Rectal smooth muscle tissue (tissue), 1 donor: ENCODE results near the gene NAA16.
"Not testable (repeated sequence)": the region's sequence is repeated elsewhere in the genome, so short reads cannot be mapped to it uniquely, and the experiment has no call there.

ENCODE experiments used
- H3K27ac ChIP-seq: one replicate; pipeline ENCODE4 v1.7.0; 2013; ENCODE audit warnings: low read depth, low read length, inconsistent platforms
- H3K27me3 ChIP-seq: one replicate; pipeline ENCODE4 v1.7.0; 2013; ENCODE audit warnings: low read length; ENCODE audit not compliant: control insufficient read depth, insufficient read depth
- H3K36me3 ChIP-seq: one replicate; pipeline ENCODE4 v1.7.0; 2013; ENCODE audit warnings: low read length; ENCODE audit not compliant: control insufficient read depth, insufficient read depth
- H3K4me1 ChIP-seq: one replicate; pipeline ENCODE4 v1.7.0; 2013; ENCODE audit warnings: low read length; ENCODE audit not compliant: control insufficient read depth, insufficient read depth
- H3K4me3 ChIP-seq: one replicate; pipeline ENCODE4 v1.7.0; 2013; ENCODE audit warnings: low read length
- H3K9ac ChIP-seq: one replicate; pipeline ENCODE4 v1.7.0; 2013; ENCODE audit warnings: low read length

Gene NAA16

DNA sequence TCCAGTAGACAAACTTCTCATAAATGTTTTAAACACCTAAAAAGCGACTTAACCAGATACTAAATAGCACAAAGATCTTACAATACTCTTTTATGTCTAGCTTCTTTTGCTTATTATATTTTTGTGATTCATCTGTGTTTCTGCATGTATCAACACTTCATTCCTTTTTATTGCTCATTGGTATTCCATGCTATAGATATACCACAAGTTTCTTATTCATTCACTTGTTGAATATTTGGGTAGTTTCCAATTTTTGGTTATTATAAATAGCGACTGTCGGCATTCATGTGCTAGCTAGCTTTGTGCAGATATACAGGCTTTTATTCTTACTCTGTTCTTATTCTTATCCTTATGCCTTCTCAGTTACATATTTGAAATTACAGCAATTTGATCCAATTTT is 96.3 kb downstream of the NAA16 start:
- H3K9ac ChIP-seq = no peak overlapping the region
- H3K27me3 ChIP-seq = no peaks in the 10 kb centered on the region
- H3K36me3 ChIP-seq = no peaks in the 10 kb centered on the region
- no peak overlapping the region for H3K4me3 ChIP-seq
- H3K27ac ChIP-seq = no peak overlapping the region
- no peaks in the 10 kb centered on the region for H3K4me1 ChIP-seq

- Histone ChIP-seq H3K27me3 (no peaks in the 10 kb centered on the region), H3K27ac (no peak overlapping the region)
These were observed 97.1 kb downstream of the NAA16 start for GRCh38 chr13:41408121-41408520.

DNA sequence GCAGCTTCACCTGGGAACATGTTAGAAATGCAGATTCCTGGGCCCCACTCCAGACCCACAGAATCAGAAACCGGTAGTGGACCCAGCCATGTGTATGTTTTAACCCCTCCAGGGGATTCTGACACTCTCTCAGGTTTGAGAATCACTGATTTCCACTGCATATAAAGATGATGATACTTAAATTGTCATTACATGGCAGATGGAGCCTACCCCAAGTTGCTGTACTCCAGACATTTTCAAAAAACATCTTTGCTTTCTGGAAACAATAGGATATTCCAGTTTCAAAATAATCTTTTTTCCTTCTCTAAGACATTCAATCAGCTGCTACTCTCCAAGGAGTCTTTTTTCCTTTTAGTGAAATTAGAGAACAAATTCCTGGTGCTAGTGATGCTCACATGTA is 97.7 kb downstream of the NAA16 start:
- Histone ChIP-seq H3K4me1 (no peaks in the 10 kb centered on the region), H3K36me3 (no peaks in the 10 kb centered on the region), H3K27ac (no peak overlapping the region), H3K4me3 (no peak overlapping the region), H3K9ac (no peak overlapping the region), H3K27me3 (no peaks in the 10 kb centered on the region)

More at GRCh38 chr13:41408121-41408520, 97.1 kb downstream of the NAA16 start:
- H3K36me3 ChIP-seq = no peaks in the 10 kb centered on the region
- H3K9ac ChIP-seq = no peak overlapping the region
- no peaks in the 10 kb centered on the region for H3K4me1 ChIP-seq
- no peak overlapping the region for H3K4me3 ChIP-seq

DNA sequence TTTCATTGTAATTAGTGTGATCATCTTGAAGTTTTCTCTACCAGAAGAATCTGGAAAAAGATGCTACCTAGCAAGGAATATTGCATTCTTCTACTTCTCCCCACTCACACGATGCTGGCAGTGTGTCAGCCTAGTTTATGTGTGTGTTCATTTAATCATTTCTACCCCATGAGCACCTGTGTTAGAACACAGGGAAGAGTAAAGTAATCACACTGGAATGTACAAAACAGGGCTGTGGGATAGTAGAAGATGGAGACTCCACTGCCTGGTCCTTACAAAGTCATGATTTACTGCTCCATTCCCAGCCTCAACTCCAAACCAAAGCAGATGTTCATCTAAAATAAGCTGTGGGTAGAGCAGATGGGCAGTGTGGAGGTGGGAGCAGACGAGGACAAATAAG is 98.5 kb downstream of the NAA16 start:
- H3K4me1 ChIP-seq = no peaks in the 10 kb centered on the region
- H3K9ac ChIP-seq = no peak overlapping the region
- no peak overlapping the region for H3K27ac ChIP-seq
- H3K4me3 ChIP-seq = no peak overlapping the region
- H3K27me3 ChIP-seq = no peaks in the 10 kb centered on the region
- H3K36me3 ChIP-seq = no peaks in the 10 kb centered on the region

DNA sequence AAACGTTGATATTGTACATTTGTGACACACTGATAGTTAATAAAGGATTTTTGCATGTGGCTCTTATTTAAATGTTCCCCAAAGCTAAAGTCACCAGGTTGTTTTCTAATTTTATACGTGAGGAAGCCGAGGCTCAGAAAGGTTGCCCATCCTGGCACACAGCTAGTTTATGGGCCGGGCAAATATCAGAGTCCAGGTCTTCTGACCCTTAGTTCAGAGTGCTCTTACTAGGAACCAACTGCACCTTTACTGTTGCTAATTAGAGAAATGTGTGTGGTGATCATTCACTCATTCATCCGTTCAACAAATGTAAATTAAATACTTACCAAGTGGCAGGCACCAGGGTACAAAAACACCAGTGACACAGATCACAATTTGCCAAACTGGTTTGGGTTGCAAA is 100.0 kb downstream of the NAA16 start:
- Histone ChIP-seq H3K27ac (no peak overlapping the region), H3K27me3 (no peaks in the 10 kb centered on the region), H3K9ac (no peak overlapping the region), H3K36me3 (no peaks in the 10 kb centered on the region), H3K4me3 (no peak overlapping the region), H3K4me1 (no peaks in the 10 kb centered on the region)

DNA sequence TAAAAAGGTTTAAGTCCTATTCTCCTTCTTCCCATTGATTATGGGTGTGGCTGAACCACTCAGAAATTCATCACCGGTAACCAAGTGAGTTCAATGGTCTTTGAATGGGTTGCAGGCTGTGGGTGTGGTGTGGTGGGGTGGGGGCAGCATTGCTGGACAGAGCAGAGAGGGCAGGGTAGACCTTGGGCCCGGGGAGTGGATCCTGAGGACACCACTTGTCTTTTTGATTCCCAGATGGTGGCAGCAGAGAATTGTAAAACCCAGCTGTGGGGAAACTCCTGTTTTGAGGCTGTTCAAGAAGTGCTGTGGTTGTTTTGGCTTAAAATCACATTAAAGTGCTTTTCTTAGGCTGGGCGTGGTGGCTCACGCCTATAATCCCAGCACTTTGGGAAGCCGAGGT is 100.5 kb downstream of the NAA16 start:
- no peak overlapping the region for H3K27ac ChIP-seq
- no peak overlapping the region for H3K9ac ChIP-seq
- H3K4me3 ChIP-seq = no peak overlapping the region
- no peaks in the 10 kb centered on the region for H3K27me3 ChIP-seq
- no peaks in the 10 kb centered on the region for H3K4me1 ChIP-seq
- H3K36me3 ChIP-seq = no peaks in the 10 kb centered on the region

GRCh38 chr13:41413872-41414271 is 102.8 kb downstream of the NAA16 start:
- no peak overlapping the region for H3K9ac ChIP-seq
- no peak overlapping the region for H3K27ac ChIP-seq
- H3K4me1 ChIP-seq = no peaks in the 10 kb centered on the region
- no peak overlapping the region for H3K4me3 ChIP-seq
- H3K36me3 ChIP-seq = no peaks in the 10 kb centered on the region
- H3K27me3 ChIP-seq = no peaks in the 10 kb centered on the region

- no peak overlapping the region for H3K27ac ChIP-seq
These were observed 105.2 kb downstream of the NAA16 start for GRCh38 chr13:41416276-41416675.

DNA sequence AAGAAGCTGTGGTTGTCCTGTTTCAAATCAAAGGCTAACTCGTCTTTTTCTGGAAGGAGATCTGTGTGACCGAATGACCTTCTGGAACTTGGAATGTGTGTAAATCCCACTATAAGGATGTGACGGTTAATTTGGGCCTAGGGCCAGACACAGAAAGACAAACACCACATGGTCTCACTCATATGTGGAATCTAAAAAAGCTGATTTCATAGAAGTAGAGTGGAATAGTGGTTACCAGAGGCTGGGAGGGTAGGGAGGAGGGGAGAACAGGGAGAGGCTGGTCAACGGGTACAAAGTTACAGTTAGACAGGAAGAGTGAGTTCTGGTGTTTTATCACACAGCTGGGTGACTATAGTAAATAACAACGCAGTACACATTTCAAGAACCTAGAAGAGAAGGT is 107.0 kb downstream of the NAA16 start:
- no peak overlapping the region for H3K4me3 ChIP-seq
- H3K27ac ChIP-seq = no peak overlapping the region
- H3K27me3 ChIP-seq = no peaks in the 10 kb centered on the region
- H3K36me3 ChIP-seq = no peaks in the 10 kb centered on the region
- no peaks in the 10 kb centered on the region for H3K4me1 ChIP-seq
- no peak overlapping the region for H3K9ac ChIP-seq

More at GRCh38 chr13:41416276-41416675, 105.2 kb downstream of the NAA16 start:
- no peaks in the 10 kb centered on the region for H3K27me3 ChIP-seq
- no peak overlapping the region for H3K9ac ChIP-seq
- no peaks in the 10 kb centered on the region for H3K4me1 ChIP-seq
- H3K4me3 ChIP-seq = no peak overlapping the region
- no peaks in the 10 kb centered on the region for H3K36me3 ChIP-seq

DNA sequence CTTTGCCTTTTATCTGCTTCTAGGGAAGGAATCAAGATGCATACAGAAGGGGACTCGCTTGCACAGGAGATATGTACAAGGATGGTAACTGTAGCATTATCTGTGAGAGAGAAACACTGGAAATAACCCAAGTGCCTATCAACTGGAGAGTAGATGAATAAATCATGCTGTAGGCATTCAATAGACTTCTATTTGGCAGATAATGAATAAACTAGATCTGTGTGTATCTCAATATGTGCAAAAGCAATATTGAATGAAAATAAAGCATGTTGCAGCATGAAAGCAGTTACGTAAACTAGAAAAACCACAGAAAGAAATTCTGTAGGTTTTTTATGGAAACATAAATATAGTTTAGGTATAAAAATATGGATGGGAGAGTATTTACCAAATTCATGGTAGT is 107.7 kb downstream of the NAA16 start:
- Histone ChIP-seq H3K36me3 (no peaks in the 10 kb centered on the region), H3K4me1 (no peaks in the 10 kb centered on the region), H3K4me3 (no peak overlapping the region), H3K27me3 (no peaks in the 10 kb centered on the region), H3K9ac (no peak overlapping the region), H3K27ac (no peak overlapping the region)

GRCh38 chr13:41419206-41419605 is 108.1 kb downstream of the NAA16 start:
- Histone ChIP-seq H3K27me3 (no peaks in the 10 kb centered on the region), H3K36me3 (no peaks in the 10 kb centered on the region), H3K4me3 (no peak overlapping the region), H3K4me1 (no peaks in the 10 kb centered on the region), H3K27ac (no peak overlapping the region), H3K9ac (no peak overlapping the region)

DNA sequence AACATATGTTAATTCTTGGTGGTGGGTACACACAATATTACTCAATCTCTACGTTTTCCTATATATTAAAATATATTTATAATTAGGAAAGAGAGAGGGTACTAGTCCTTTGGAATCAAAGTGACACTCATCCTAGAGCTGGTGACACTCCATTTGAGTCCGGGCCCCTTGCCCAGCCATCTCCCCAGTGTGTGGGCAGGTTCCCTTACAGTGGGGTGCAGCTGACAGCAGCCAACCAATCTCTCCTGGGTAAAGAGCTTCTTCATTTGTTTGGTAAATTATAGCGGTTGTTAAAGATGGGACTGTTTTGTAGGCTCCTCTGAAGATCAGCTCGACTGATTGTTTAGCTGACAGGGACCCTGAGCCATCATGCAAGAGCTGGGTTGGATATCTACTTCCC is 109.1 kb downstream of the NAA16 start:
- Histone ChIP-seq H3K27me3 (no peaks in the 10 kb centered on the region), H3K4me1 (no peaks in the 10 kb centered on the region), H3K9ac (no peak overlapping the region), H3K4me3 (no peak overlapping the region), H3K36me3 (no peaks in the 10 kb centered on the region), H3K27ac (no peak overlapping the region)

DNA sequence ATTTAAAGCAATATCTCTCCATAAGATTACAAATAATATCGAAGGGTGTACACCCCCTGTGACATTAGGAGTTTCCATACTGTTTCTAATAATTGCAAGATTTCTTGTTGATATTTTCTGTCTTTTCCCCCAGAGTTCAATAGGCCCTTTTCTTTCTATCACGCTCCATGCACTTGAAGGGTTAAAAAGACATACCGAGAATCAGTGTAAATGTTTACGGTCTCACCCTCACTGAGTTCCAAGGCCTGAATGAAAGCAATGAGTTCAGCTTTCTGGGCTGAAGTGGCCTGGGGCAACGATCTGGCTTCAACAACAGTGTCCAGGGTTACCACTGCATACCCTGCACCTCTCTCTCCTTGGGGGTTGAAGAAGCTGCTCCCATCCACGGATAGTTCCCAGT is 110.3 kb downstream of the NAA16 start:
- H3K36me3 ChIP-seq, H3K4me1 ChIP-seq, H3K27ac ChIP-seq, H3K4me3 ChIP-seq, H3K27me3 ChIP-seq, H3K9ac ChIP-seq: not testable (repeated sequence)

DNA sequence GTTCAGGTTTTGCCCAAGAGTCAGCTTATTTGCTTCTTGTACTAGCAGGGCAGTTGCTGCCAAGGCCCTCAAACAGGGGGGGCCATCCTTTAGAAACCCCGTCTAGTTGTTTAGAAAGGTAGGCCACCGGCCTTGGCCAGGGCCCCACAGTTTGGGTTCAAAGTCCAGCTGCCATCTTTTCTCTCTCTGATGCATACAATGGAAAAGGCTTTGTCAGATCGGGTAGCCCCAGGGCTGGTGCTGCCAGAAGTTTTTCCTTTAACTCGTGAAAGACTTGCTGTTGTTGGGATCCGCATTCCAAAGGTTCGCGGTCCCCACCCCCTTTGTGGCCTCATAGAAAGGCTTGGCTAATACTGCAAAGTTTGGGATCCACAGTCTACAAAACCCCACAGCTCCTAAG is 110.9 kb downstream of the NAA16 start:
- not testable (repeated sequence) for H3K4me1 ChIP-seq, H3K27ac ChIP-seq, H3K4me3 ChIP-seq, H3K27me3 ChIP-seq, H3K9ac ChIP-seq, H3K36me3 ChIP-seq
